NB4 (cell line): ENCODE results near the gene B9D2.

ENCODE experiments used
- CTCF ChIP-seq: IDR thresholded peaks from one replicate; pipeline ENCODE4 v1.5.1; 2012; ENCODE audit warnings: low read depth, low read length
- MAX ChIP-seq: IDR thresholded peaks from 2 replicates; pipeline ENCODE4 v1.6.1; 2011; ENCODE audit warnings: low read depth, low read length
- MYC ChIP-seq: IDR thresholded peaks from 2 replicates; pipeline ENCODE4 v1.6.1; 2011; ENCODE audit warnings: low read depth, low read length
- POLR2A ChIP-seq: IDR thresholded peaks from 2 replicates; pipeline ENCODE4 v1.6.1; 2011; ENCODE audit warnings: mild to moderate bottlenecking; ENCODE audit not compliant: insufficient read length; ENCODE audit errors: extremely low read depth

GRCh38 chr19:41384351-41384750 lies 20.4 kb upstream of the B9D2 start:
- TF ChIP-seq CTCF, result no peak
- no peak for TF ChIP-seq POLR2A
- no peak for TF ChIP-seq MYC
- no peak for TF ChIP-seq MAX
